ENCODE measurements around the gene BARX1.

DNA sequence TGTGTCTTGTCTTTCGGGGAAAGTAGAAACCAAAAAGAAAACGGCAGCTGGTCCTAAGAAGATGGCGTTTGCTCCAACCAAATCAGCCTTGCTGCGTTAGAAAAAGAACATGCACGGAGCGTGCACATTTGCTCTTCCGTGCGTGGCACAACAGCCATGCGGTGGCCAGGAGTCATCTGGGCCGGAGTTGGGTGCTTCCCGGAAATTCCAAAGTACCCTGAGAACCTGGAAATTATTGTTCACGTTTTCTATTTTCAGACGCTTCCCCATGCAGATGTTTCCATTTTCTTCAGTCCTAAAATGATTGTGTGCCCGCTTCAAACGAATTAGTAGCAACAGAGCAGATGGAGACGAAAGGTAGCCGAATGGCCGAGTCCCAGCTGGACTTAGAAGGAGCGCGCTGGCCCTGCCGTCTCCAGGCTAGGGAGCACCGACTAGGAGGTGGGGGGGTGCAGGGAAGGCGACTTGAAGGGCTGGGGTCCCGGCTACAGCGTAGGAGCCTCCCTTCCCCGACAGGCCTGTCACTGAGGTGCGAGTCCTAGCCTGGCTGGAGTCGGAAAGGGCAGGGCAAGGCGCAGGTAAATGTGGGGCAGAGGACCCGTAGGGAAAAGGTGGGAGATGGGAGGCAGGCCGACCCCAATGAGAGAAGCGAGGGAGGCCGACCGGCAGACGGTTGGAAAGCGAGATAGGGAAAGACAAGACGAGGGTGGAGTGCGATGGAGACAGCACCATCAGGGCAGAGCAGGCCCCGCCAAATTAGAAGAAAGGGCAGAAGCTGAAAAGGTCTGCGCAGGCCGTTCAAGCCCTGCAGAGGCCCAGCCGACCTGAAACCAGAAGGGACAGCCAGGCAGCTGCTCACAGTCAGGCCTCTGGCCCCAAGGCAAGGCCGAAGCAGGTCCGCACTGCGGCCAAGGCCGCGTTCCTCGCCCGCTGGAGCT is 1.4 kb downstream of the BARX1 start:
- TF ChIP-seq, protein P1, sequence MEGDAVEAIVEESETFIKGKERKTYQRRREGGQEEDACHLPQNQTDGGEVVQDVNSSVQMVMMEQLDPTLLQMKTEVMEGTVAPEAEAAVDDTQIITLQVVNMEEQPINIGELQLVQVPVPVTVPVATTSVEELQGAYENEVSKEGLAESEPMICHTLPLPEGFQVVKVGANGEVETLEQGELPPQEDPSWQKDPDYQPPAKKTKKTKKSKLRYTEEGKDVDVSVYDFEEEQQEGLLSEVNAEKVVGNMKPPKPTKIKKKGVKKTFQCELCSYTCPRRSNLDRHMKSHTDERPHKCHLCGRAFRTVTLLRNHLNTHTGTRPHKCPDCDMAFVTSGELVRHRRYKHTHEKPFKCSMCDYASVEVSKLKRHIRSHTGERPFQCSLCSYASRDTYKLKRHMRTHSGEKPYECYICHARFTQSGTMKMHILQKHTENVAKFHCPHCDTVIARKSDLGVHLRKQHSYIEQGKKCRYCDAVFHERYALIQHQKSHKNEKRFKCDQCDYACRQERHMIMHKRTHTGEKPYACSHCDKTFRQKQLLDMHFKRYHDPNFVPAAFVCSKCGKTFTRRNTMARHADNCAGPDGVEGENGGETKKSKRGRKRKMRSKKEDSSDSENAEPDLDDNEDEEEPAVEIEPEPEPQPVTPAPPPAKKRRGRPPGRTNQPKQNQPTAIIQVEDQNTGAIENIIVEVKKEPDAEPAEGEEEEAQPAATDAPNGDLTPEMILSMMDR (IDR thresholded peaks at IDR 0.05), result no peak
- TF ChIP-seq POLR2A (IDR thresholded peaks at IDR 0.05), result no peak

Data from right lobe of liver (tissue), 4 donors.